HepG2 (cell line): Measurements from ENCODE around the gene ZNF618. TPM values are rescaled to one million over a fixed set of nuclear protein-coding genes. Genes with fewer than 3 reads are reported as not detected.

Experiments
- ATAC-seq: fragments of 200-7000 bp; cut with Tn5 transposase; 3 replicates; pipeline ENCODE4 v1.9.1; 2020; ENCODE audit warnings: mild to moderate bottlenecking, moderate library complexity
- BruUV-seq: library from RNA; stranded (reverse); fragments of 400-500 nt; replicated peaks from 2 replicates; lab custom pipeline; 2021; lab: Mats Ljungman, UMichigan
- CTCF ChIA-PET: fragments of 300-600 bp; formaldehyde crosslinking; extraction: SDS; loops from one replicate; lab custom pipeline; 2021; ENCODE audit warnings: low total read pairs, inconsistent platforms, low intra/inter-chr PET ratio; lab: Yijun Ruan, JAX
- POLR2A ChIA-PET: fragments of 350-600 bp; sonication (Branson Sonifier 250); formaldehyde crosslinking; loops from one replicate; lab custom pipeline; 2020; ENCODE audit warnings: antibody characterized with exemption, inconsistent platforms; lab: Yijun Ruan, JAX
- DNase-seq: peaks from one replicate; pipeline ENCODE4 v3.0.0-alpha.2; 2015; ENCODE audit warnings: low spot score
- FAIRE-seq: peaks from 3 replicates; lab custom pipeline; 2011; peaks lifted over from hg19 to GRCh38; lab: Jason Lieb, UNC
- H2AFZ ChIP-seq: one replicate; pipeline ENCODE4 v1.6.1; 2011; ENCODE audit warnings: low read length, inconsistent platforms
- H3K27ac ChIP-seq: fragments of 300-600 bp; 3 replicates; pipeline ENCODE4 v1.8.0; 2011; ENCODE audit warnings: mixed run types, mild to moderate bottlenecking, mixed read lengths, low read length, inconsistent platforms; ENCODE audit not compliant: insufficient read depth; ENCODE audit errors: extremely low read length
- H3K27me3 ChIP-seq, 2 experiments: fragments of 200-600 bp in 1 of 2; 2 replicates in 1 of 2; 3 replicates in 1 of 2; pipeline versions ENCODE4 v1.6.0 to v1.8.0; 2011; ENCODE audit warnings: low read length in 2 of 2, mild to moderate bottlenecking in 2 of 2, moderate library complexity in 2 of 2, inconsistent platforms in 1 of 2; ENCODE audit not compliant: insufficient read depth in 2 of 2, control insufficient read depth in 1 of 2
- H3K36me3 ChIP-seq, 2 experiments: fragments of 200-600 bp in 1 of 2; replicated peaks in 1 of 2; 2 replicates in 1 of 2; 3 replicates in 1 of 2; pipeline versions ENCODE4 v1.5.1 to v1.8.0; 2011; ENCODE audit warnings: low read length in 2 of 2, inconsistent platforms in 1 of 2; ENCODE audit not compliant: insufficient read depth in 2 of 2, control insufficient read depth in 1 of 2
- H3K4me1 ChIP-seq: 2 replicates; pipeline ENCODE4 v1.5.1; 2012; ENCODE audit warnings: low read length, inconsistent platforms; ENCODE audit not compliant: insufficient read depth
- H3K4me2 ChIP-seq: 2 replicates; pipeline ENCODE4 v1.6.0; 2011; ENCODE audit warnings: low read depth, low read length, inconsistent platforms
- H3K4me3 ChIP-seq, 3 experiments: fragments of 200-600 bp in 1 of 3; sonication (generic), shearing (Covaris generic) in 1 of 3; replicated peaks in 1 of 3; 2 replicates each; pipeline ENCODE4 v1.5.1; 2011 to 2016; ENCODE audit warnings: low read length in 3 of 3, inconsistent platforms in 2 of 3, low read depth in 2 of 3, mild to moderate bottlenecking in 2 of 3, control low read depth in 1 of 3, mixed read lengths in 1 of 3; ENCODE audit not compliant: insufficient read depth in 1 of 3
- H3K79me2 ChIP-seq: one replicate; pipeline ENCODE4 v1.6.1; 2011; ENCODE audit warnings: low read length, inconsistent platforms; ENCODE audit not compliant: insufficient read depth
- H3K9ac ChIP-seq: 2 replicates; pipeline ENCODE4 v1.6.0; 2011; ENCODE audit warnings: mild to moderate bottlenecking, low read depth, low read length, inconsistent platforms; ENCODE audit not compliant: insufficient read depth
- H3K9me3 ChIP-seq: 2 replicates; pipeline ENCODE4 v1.5.1; 2012; ENCODE audit warnings: mild to moderate bottlenecking, low read length
- H4K20me1 ChIP-seq: 2 replicates; pipeline ENCODE4 v1.6.0; 2011; ENCODE audit warnings: inconsistent platforms, mild to moderate bottlenecking, low read length, moderate library complexity; ENCODE audit not compliant: insufficient read depth
- FOSL1 ChIP-seq: sonication (generic); formaldehyde crosslinking; IDR thresholded peaks from 2 replicates; pipeline ENCODE4 v1.9.0; 2021; ENCODE audit warnings: missing genetic modification reagents, borderline replicate concordance
- NR2F2 ChIP-seq: IDR thresholded peaks from 2 replicates; pipeline ENCODE4 v1.6.1; 2012; ENCODE audit warnings: low read depth, inconsistent platforms, borderline replicate concordance
- PCBP2 ChIP-seq: fragments of 200-400 bp; formaldehyde crosslinking; optimal IDR thresholded peaks from 2 replicates; pipeline ENCODE3; 2018; ENCODE audit warnings: low read length, low read depth; ENCODE audit not compliant: poor library complexity, severe bottlenecking
- PPARG ChIP-seq: conservative IDR thresholded peaks from 2 replicates; pipeline ENCODE4 v1.6.1; 2016; ENCODE audit warnings: missing biosample characterization, missing genetic modification reagents
- SP1 ChIP-seq, 2 experiments: fragments of 450-650 bp in 1 of 2; sonication (generic) in 1 of 2; formaldehyde crosslinking in 1 of 2; IDR thresholded peaks; 2 replicates each; pipeline versions ENCODE4 v1.4.0 to v1.6.1; 2016 to 2020; ENCODE audit warnings: missing genetic modification reagents in 1 of 2
- ZC3H4 ChIP-seq: sonication (generic); formaldehyde crosslinking; IDR thresholded peaks from 2 replicates; pipeline ENCODE4 v1.4.0; 2020; ENCODE audit warnings: missing genetic modification reagents, borderline replicate concordance
- ZFP82 ChIP-seq: sonication (generic); formaldehyde crosslinking; IDR thresholded peaks from 2 replicates; pipeline ENCODE4 v1.5.1; 2020; ENCODE audit warnings: mild to moderate bottlenecking, missing genetic modification reagents, borderline replicate concordance
- ZFX ChIP-seq: sonication (generic); formaldehyde crosslinking; IDR thresholded peaks from 2 replicates; pipeline ENCODE4 v1.4.0; 2020; ENCODE audit warnings: mild to moderate bottlenecking, low read depth, missing genetic modification reagents, moderate library complexity
- ZNF577 ChIP-seq: sonication (generic); formaldehyde crosslinking; IDR thresholded peaks from 2 replicates; pipeline ENCODE4 v1.4.0; 2020; ENCODE audit warnings: mild to moderate bottlenecking, low read depth, missing genetic modification reagents, borderline replicate concordance
- ZNF746 ChIP-seq: sonication (generic); formaldehyde crosslinking; IDR thresholded peaks from 2 replicates; pipeline ENCODE4 v1.8.0; 2022; ENCODE audit warnings: mild to moderate bottlenecking, missing genetic modification reagents
- ZSCAN9 ChIP-seq: IDR thresholded peaks from 2 replicates; pipeline ENCODE4 v1.6.1; 2016; ENCODE audit warnings: borderline replicate concordance
- ZZZ3 ChIP-seq: sonication (generic); formaldehyde crosslinking; IDR thresholded peaks from 2 replicates; pipeline ENCODE4 v1.4.0; 2020; ENCODE audit warnings: missing genetic modification reagents, mild to moderate bottlenecking, borderline replicate concordance
- WGBS: methylation state at CpG from one replicate; pipeline ENCODE4 v1.1.6; 2017; ENCODE audit warnings: low lambda C conversion rate; 5-methylcytosine and 5-hydroxymethylcytosine counted together
- in situ Hi-C: cut with HindIII; loops from 2 replicates; pipeline ENCODE4 v1.10.0; 2017; ENCODE audit warnings: low pct_unique_long_range_greater_than_20kb; ENCODE audit not compliant: extremely low pct_ligation_motif_present
- intact Hi-C: fragments of 100-400 bp; cut with micrococcal nuclease; formaldehyde crosslinking; loops from one replicate; pipeline ENCODE4 v1.10.0; 2022; ENCODE audit not compliant: unreplicated experiment
- polyA plus RNA-seq, 8 experiments: library from polyadenylated mRNA; depleted of rRNA in 3 of 8; stranded (reverse) in 7 of 8; unstranded in 1 of 8; fragments of >200 nt; fragmentation: Illumina TruSeq in 4 of 8; extraction: Trizol in 4 of 8; gene quantifications; 2 replicates each; pipeline versions ENCODE4 v1.2.1 to v1.2.3, GENCODE V29; 2011 to 2016; ENCODE audit warnings: low read depth in 4 of 8, missing spikeins in 1 of 8, mixed read lengths in 1 of 8; ENCODE audit not compliant: insufficient read depth in 1 of 8
- total RNA-seq, 5 experiments: library from RNA; depleted of rRNA; stranded (reverse); fragments of >200 nt; fragmentation: Illumina TruSeq; extraction: Trizol; gene quantifications; 2 replicates each; pipeline ENCODE4 v1.2.3, GENCODE V29; 2016; ENCODE audit warnings: low read depth in 1 of 5
- TF ChIP-seq, protein P1 (sequence below): sonication (generic); formaldehyde crosslinking; IDR thresholded peaks from 2 replicates; pipeline ENCODE4 v1.9.0; 2021; ENCODE audit warnings: missing genetic modification reagents, mild to moderate bottlenecking, borderline replicate concordance
- TF ChIP-seq, protein P2 (sequence below): sonication (generic); formaldehyde crosslinking; conservative IDR thresholded peaks from 2 replicates; pipeline ENCODE4 v1.5.0; 2020; ENCODE audit warnings: missing genetic modification reagents
- TF ChIP-seq, protein P3 (sequence below): sonication (generic); formaldehyde crosslinking; IDR thresholded peaks from 2 replicates; pipeline ENCODE4 v1.8.0; 2022; ENCODE audit warnings: mild to moderate bottlenecking, missing genetic modification reagents; ENCODE audit not compliant: insufficient replicate concordance

ZNF618 gene
- total and polyA plus RNA-seq, 2 of the 13 experiments (the other 11 are each of a cell fraction or from before 2014, with no cell fraction given): 0.07 TPM

DNA sequence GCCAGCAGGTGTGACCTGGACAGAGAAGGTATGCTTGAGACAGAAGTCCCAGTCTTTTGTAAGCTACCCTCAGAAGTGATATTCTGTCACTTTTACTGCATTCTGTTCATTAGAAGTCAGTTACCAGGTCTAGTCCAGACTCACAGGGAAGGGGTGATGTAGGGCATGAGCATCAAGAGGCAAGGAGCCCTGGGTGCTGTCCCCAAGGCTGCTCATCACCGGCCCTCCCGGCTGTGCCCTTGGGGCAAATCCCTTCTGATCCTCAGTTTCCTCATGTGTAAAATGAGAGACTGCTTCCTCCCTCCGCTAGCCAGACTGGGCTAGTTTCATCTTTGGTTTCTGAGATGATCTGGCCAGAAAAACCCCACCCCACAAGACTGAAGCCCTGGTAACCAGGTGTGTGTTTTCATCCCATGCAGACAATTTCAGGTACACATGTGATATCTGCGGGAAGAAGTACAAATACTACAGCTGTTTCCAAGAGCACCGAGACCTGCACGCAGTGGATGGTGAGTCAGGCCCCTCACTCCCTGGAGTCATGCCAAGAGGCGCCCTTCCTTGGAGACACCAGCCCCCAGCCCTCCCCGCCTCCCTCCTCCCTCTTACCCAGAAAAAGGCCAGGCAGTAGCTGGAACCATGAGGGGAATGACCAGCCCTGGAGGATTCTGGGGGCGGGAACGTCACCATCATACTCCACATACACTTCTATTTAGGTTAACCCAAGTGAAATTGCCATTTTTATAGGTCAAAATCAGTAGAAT is 131.0 kb downstream of the ZNF618 start:
- DNase-seq: no peak
- no peak overlapping the region for H3K4me2 ChIP-seq
- no peak overlapping the region for H3K9ac ChIP-seq
- no peak overlapping the region for H3K4me3 ChIP-seq
- H3K79me2 ChIP-seq: no peaks in the 10 kb centered on the region
- no peak for FAIRE-seq
- H3K36me3 ChIP-seq: no peaks in the 10 kb centered on the region
- WGBS: 30% methylated on average over 6 of the region's 10 CpGs
- no peaks in the 10 kb centered on the region for H4K20me1 ChIP-seq
- intact Hi-C loops (no loop called here), in situ Hi-C loops (no loop called here)
- no peak overlapping the region for H3K27ac ChIP-seq
- CTCF ChIA-PET: no interaction called here
- BruUV-seq: no TSS peak
- no peak overlapping the region for H2AFZ ChIP-seq
- ATAC-seq: no peak
- H3K4me1 ChIP-seq: no peaks in the 10 kb centered on the region
- TF ChIP-seq ZZZ3 (no peak), ZSCAN9 (no peak), ZNF577 (CRISPR knock-in tag) (no peak), ZNF746 (no peak), ZFP82 (no peak), PCBP2 (no peak), PPARG (CRISPR knock-in tag) (no peak), SP1 (IDR thresholded peaks at IDR 0.05) (no peak), SP1 (CRISPR knock-in tag; IDR thresholded peaks at IDR 0.05) (no peak), ZC3H4 (CRISPR knock-in tag) (no peak), ZFX (CRISPR knock-in tag) (no peak), FOSL1 (CRISPR knock-in tag) (no peak), NR2F2 (no peak)
- TF ChIP-seq, protein P1, sequence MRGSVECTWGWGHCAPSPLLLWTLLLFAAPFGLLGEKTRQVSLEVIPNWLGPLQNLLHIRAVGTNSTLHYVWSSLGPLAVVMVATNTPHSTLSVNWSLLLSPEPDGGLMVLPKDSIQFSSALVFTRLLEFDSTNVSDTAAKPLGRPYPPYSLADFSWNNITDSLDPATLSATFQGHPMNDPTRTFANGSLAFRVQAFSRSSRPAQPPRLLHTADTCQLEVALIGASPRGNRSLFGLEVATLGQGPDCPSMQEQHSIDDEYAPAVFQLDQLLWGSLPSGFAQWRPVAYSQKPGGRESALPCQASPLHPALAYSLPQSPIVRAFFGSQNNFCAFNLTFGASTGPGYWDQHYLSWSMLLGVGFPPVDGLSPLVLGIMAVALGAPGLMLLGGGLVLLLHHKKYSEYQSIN (CRISPR knock-in tag): no peak
- TF ChIP-seq, protein P2, sequence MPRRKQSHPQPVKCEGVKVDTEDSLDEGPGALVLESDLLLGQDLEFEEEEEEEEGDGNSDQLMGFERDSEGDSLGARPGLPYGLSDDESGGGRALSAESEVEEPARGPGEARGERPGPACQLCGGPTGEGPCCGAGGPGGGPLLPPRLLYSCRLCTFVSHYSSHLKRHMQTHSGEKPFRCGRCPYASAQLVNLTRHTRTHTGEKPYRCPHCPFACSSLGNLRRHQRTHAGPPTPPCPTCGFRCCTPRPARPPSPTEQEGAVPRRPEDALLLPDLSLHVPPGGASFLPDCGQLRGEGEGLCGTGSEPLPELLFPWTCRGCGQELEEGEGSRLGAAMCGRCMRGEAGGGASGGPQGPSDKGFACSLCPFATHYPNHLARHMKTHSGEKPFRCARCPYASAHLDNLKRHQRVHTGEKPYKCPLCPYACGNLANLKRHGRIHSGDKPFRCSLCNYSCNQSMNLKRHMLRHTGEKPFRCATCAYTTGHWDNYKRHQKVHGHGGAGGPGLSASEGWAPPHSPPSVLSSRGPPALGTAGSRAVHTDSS (CRISPR knock-in tag): no peak
- TF ChIP-seq, protein P3, sequence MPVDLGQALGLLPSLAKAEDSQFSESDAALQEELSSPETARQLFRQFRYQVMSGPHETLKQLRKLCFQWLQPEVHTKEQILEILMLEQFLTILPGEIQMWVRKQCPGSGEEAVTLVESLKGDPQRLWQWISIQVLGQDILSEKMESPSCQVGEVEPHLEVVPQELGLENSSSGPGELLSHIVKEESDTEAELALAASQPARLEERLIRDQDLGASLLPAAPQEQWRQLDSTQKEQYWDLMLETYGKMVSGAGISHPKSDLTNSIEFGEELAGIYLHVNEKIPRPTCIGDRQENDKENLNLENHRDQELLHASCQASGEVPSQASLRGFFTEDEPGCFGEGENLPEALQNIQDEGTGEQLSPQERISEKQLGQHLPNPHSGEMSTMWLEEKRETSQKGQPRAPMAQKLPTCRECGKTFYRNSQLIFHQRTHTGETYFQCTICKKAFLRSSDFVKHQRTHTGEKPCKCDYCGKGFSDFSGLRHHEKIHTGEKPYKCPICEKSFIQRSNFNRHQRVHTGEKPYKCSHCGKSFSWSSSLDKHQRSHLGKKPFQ (CRISPR knock-in tag): no peak
- no peaks in the 10 kb centered on the region for H3K9me3 ChIP-seq
- POLR2A ChIA-PET: no interaction called here
- H3K27me3 ChIP-seq: peaks cover 0 to 13% of the 10 kb centered on the region in 2 experiments; a peak in 3 of 5 replicates
